Tibial nerve (tissue), 4 donors: ENCODE results near the gene CDK13.

Experiments used
- EP300 ChIP-seq, 2 donors: sonication (generic); formaldehyde crosslinking; IDR thresholded peaks; one replicate each; pipeline ENCODE4 v1.6.1; 2017; ENCODE audit warnings: antibody characterized with exemption in 2 of 2, mild to moderate bottlenecking in 1 of 2
- POLR2A ChIP-seq, 2 donors: fragments of 450-650 bp; IDR thresholded peaks; one replicate each; pipeline ENCODE4 v1.6.1; 2017; ENCODE audit warnings: antibody characterized with exemption in 2 of 2, mild to moderate bottlenecking in 2 of 2, moderate library complexity in 2 of 2
- TF ChIP-seq, protein P1 (sequence below), 5 experiments: fragments of 200-600 bp in 3 of 5; fragments of 450-650 bp in 2 of 5; sonication (generic) in 3 of 5; IDR thresholded peaks; one replicate each; pipeline ENCODE4 v1.5.1; 2016 to 2019; ENCODE audit warnings: antibody characterized with exemption in 5 of 5, mild to moderate bottlenecking in 3 of 5, moderate library complexity in 2 of 5

DNA sequence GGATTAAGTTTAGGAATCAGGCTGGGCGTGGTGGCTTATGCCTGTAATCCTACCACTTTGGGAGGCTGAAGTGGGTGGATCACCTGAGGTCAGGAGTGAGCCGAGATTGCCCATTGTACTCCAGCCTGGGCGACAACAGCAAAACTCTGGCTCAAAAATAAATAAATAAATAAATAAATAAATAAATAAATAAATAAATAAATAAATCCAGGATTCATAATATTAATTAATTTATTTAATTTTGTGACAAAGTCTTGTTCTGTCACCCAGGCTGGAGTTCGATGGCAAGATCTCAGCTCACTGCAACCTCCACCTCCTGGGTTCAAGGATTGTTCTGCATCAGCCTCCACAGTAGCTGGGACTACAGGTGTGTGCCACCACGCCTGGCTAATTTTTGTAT lies 188.9 kb downstream of the CDK13 start:
- TF ChIP-seq, protein P1, sequence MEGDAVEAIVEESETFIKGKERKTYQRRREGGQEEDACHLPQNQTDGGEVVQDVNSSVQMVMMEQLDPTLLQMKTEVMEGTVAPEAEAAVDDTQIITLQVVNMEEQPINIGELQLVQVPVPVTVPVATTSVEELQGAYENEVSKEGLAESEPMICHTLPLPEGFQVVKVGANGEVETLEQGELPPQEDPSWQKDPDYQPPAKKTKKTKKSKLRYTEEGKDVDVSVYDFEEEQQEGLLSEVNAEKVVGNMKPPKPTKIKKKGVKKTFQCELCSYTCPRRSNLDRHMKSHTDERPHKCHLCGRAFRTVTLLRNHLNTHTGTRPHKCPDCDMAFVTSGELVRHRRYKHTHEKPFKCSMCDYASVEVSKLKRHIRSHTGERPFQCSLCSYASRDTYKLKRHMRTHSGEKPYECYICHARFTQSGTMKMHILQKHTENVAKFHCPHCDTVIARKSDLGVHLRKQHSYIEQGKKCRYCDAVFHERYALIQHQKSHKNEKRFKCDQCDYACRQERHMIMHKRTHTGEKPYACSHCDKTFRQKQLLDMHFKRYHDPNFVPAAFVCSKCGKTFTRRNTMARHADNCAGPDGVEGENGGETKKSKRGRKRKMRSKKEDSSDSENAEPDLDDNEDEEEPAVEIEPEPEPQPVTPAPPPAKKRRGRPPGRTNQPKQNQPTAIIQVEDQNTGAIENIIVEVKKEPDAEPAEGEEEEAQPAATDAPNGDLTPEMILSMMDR (IDR thresholded peaks at IDR 0.05) = no peak
- TF ChIP-seq POLR2A (IDR thresholded peaks at IDR 0.05) = no peak
- TF ChIP-seq EP300 (IDR thresholded peaks at IDR 0.05) = no peak
